AG04449 (cell line): ENCODE measurements around the gene ZNF503.

ENCODE experiments used
- CTCF ChIA-PET: fragments of 350-600 bp; formaldehyde crosslinking; extraction: SDS; loops from one replicate; lab custom pipeline; 2021; ENCODE audit warnings: antibody characterized with exemption; lab: Yijun Ruan, JAX
- POLR2A ChIA-PET: fragments of 400-600, 350-600 bp; formaldehyde crosslinking; extraction: SDS; loops from one replicate; lab custom pipeline; 2020; ENCODE audit warnings: antibody characterized with exemption, inconsistent platforms; lab: Yijun Ruan, JAX
- DNase-seq: peaks from one replicate; pipeline ENCODE4 v3.0.0-alpha.2; 2010; ENCODE audit warnings: low read depth, low spot score
- H3K4me3 ChIP-seq: 2 replicates; pipeline ENCODE4 v1.5.1; 2011; ENCODE audit warnings: low read depth, mild to moderate bottlenecking, control low read depth, low read length
- TF ChIP-seq, protein P1 (sequence below): IDR thresholded peaks from one replicate; pipeline ENCODE4 v1.5.1; 2011; ENCODE audit warnings: mild to moderate bottlenecking, moderate library complexity, low read length, control low read depth, inconsistent platforms; ENCODE audit not compliant: insufficient read depth; ENCODE audit errors: missing control alignments

The ZNF503 gene

DNA sequence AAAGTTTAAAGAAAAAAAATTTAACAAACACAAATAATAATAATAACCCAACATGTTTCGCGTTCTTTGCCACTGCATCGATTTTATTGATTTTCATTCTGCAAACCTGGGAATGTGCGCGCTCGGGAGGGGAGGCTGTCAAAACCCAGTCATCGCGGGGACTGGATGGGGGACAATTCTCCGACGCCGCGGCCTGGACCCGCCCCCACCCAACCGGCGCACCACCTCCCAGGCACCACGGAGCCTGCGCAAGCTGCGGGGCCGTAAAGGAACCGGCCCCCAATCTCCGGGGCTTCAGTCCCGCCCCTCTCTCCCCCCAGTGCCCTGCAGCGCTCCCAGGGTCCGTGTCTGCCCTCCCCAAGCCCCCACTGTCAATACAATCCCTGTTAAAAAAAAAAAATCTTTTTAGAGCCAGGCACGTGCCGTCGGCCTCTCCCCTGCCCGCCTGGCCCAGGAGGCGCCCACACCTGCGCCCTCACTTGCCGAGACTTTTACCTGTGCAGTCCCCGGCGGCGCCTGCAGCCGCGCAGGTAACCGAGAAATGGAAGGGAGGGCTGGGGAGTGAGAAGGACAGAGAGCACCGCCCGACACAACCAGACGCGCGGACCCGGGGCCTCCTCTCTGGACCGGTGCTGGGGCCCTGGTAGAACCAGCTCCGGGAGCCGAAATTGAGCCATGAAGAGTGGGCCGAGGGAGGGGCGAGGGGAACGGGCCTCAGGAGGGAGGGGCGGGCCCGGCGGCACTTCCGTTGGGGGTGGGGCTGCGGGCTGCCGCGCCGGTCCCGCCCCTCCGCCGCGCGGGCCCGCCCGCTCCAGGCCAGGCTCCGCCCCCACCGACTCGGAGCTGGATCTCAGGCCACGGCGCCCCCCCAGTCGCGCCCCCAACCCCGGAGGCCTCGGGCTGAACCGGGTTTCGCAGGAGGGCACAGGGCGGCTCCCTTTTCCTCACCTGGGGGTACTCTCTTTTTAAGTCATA is 7.6 kb upstream of the ZNF503 start:
- peak overlapping the region; percentile 55 for H3K4me3 ChIP-seq
- no peak for DNase-seq
- ChIA-PET POLR2A (no interaction called here), CTCF (no interaction called here)
- TF ChIP-seq, protein P1, sequence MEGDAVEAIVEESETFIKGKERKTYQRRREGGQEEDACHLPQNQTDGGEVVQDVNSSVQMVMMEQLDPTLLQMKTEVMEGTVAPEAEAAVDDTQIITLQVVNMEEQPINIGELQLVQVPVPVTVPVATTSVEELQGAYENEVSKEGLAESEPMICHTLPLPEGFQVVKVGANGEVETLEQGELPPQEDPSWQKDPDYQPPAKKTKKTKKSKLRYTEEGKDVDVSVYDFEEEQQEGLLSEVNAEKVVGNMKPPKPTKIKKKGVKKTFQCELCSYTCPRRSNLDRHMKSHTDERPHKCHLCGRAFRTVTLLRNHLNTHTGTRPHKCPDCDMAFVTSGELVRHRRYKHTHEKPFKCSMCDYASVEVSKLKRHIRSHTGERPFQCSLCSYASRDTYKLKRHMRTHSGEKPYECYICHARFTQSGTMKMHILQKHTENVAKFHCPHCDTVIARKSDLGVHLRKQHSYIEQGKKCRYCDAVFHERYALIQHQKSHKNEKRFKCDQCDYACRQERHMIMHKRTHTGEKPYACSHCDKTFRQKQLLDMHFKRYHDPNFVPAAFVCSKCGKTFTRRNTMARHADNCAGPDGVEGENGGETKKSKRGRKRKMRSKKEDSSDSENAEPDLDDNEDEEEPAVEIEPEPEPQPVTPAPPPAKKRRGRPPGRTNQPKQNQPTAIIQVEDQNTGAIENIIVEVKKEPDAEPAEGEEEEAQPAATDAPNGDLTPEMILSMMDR = no peak

DNA sequence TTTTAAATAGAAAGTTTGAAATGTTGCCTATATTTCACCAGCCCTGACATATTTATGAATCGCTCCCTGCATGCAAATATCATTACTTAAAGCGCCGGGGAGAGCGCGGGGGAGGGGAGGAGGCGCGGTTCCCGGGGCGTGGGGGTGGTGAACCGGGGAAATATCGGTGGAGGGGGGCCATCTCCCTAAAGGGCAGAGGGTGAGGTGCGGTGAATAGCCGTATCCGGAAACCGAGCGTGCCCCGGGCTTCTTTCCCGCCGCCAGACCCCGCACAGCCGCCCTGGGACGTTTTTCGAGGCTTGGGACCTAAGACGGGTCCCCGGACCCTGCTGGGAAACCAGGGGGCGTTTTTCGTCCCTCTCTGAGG is 6.9 kb upstream of the ZNF503 start:
- CTCF ChIA-PET = no interaction called here

DNA sequence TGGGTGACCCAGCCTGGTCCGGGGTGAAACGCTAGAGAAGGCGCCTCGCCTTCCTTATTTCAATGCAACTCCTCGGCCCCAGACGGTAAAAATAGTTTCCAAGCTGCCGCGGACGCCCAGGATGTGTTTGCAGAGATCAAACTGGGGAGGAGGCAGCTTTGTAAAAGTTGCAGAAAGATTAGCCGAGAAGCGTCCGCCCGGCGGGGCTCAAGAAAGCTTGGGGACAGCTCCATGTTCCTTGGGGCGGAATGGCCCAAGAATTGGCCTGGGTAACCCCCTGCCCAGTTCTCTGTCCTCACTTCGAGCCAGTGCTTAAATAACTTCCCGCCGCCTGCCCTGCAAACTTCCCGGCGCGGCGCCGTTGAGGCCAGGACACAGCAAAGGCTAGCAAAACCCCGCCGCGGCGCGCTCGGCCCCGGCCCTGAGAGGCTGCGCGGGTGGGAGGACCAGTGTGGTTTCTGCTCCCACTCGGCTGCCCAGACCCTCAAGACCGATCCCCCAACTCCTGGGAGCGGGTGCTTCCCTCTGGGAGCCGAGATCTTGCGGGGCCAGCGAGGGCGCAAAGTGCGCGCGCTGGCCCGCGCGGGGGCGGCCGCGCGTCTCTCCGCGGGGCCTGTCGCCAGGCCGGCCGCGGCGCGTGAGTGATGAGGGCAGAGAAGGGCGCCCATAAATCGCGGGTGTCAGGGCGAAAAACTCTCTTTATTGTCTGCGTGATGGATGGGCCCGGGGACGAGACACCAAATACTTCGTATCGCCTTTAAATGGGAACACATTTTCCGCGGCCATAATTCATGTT is 6.3 kb upstream of the ZNF503 start:
- ChIA-PET POLR2A (no interaction called here), CTCF (no interaction called here)
- TF ChIP-seq, protein P1 = no peak
- no peak for DNase-seq
- H3K4me3 ChIP-seq = peak overlapping the region; percentile 55

More for the DNA sequence above, 6.9 kb upstream of the ZNF503 start:
- DNase-seq = no peak
- peak overlapping the region; percentile 55 for H3K4me3 ChIP-seq
- POLR2A ChIA-PET = no interaction called here
- TF ChIP-seq, protein P1 = no peak

DNA sequence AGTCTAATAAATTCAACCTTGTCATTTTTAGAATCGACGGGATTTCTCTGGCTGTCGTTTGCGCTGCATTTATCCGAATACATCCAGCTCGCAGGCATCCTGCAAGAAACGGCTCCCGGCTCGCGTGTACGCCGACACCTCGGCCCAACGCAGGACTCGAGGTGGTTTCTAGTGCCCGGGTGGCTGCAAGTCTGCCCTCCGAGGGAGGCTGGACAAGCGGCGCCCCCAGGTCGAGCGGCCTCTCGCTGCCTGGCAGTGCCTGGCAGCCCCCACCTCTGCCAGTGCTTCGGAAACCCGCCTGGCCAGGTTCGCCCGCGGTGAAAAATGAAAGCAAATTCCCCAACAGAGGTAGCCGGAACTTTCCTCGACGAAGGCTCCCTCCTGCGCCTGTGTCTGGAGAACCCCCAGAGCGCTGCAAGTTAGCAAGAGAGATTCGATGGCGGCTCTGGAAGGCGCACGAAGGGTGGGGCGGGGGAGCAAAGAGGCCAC is 5.7 kb upstream of the ZNF503 start:
- no peak overlapping the region for H3K4me3 ChIP-seq
- no peak for DNase-seq
- ChIA-PET CTCF (no interaction called here), POLR2A (no interaction called here)
- TF ChIP-seq, protein P1 = no peak

DNA sequence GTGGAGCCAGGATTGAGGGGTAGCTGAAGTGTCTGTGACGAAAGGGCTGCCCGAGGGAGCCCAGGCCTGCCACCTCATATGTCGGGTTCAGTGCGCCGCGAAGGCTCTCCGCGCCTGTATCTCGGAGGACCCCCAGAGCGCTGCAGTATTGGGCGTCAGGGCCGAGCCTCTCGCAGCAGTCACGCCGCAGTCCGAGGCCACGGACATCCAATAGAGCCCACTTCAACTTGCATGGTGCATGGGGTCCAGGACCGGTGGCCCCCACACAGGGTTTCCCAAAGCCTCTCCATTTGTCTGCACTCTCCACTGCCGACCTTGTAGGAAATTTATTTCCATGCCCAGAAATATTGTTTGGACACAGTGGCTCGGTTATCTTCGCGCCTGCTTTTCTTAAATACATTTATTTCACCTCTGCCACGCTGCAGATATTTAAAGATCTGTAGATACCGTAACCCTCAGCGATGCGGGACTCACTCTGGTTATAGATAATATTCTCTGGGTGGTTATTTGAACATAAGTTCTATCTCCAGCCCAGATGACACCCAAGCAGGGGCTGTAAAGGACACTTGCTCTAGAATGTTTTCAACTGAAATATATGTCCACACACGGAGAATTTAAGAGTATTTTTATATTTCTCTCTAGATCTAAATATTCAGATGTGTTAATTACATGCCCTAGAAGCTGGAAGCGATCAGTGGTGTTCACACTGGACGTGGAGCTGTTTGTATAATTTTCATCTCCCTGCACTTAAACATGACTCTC is 5.1 kb upstream of the ZNF503 start:
- TF ChIP-seq, protein P1 = no peak
- DNase-seq = no peak
- POLR2A ChIA-PET = no interaction called here
- CTCF ChIA-PET = interaction anchor here (1.1 kb wide), 1 partner anchor 11 kb away, joined by 3 read pairs; no protein-coding TSS in a partner anchor
- no peak overlapping the region for H3K4me3 ChIP-seq
